Heart right ventricle (tissue), 16 donors: ENCODE results near the gene E2F7. TPM values are rescaled to one million over a fixed set of nuclear protein-coding genes. Genes with fewer than 3 reads are reported as not detected.

Experiments
- ATAC-seq, 8 donors: fragments of 200-7000 bp; cut with Tn5 transposase; one replicate each; pipeline ENCODE4 v1.9.1; 2020; ENCODE audit warnings: mild to moderate bottlenecking in 8 of 8, moderate library complexity in 8 of 8, moderate number of reproducible peaks in 1 of 8
- DNase-seq, 2 donors: peaks; one replicate each; pipeline ENCODE4 v3.0.0-alpha.2; 2020
- H3K27ac ChIP-seq, 10 donors: fragments of 200-600 bp; sonication (generic) in 2 of 10; one replicate each; pipeline versions ENCODE4 v1.5.0 to v1.8.0; 2020 to 2022; ENCODE audit warnings: mild to moderate bottlenecking in 3 of 10
- H3K27me3 ChIP-seq, 7 donors: fragments of 200-600 bp; one replicate each; pipeline ENCODE4 v1.8.0; 2021 to 2022; ENCODE audit warnings: mild to moderate bottlenecking in 2 of 7
- H3K36me3 ChIP-seq, 9 donors: fragments of 200-600 bp; sonication (generic) in 1 of 9; one replicate each; pipeline versions ENCODE4 v1.5.0 to v1.8.0; 2020 to 2022; ENCODE audit warnings: mild to moderate bottlenecking in 2 of 9
- H3K4me1 ChIP-seq, 9 donors: fragments of 200-600 bp; sonication (generic) in 1 of 9; one replicate each; pipeline versions ENCODE4 v1.5.0 to v1.8.0; 2020 to 2022; ENCODE audit warnings: mild to moderate bottlenecking in 4 of 9
- H3K4me3 ChIP-seq, 10 donors: fragments of 200-600 bp; sonication (generic) in 2 of 10; one replicate each; pipeline versions ENCODE4 v1.5.0 to v1.8.0; 2020 to 2022; ENCODE audit warnings: mild to moderate bottlenecking in 7 of 10, moderate library complexity in 2 of 10
- H3K9me3 ChIP-seq, 11 donors: fragments of 200-600 bp in 10 of 11; sonication (generic) in 2 of 11; one replicate each; pipeline versions ENCODE4 v1.5.0 to v1.8.0; 2013 to 2022; ENCODE audit warnings: mild to moderate bottlenecking in 2 of 11, control low read depth in 1 of 11, moderate library complexity in 1 of 11
- WGBS, 2 donors: extraction: QIAGEN DNeasy Blood & Tissue Kit; methylation state at CpG; one replicate each; pipeline ENCODE4 v1.1.7; 2013; ENCODE audit warnings: inconsistent platforms in 1 of 2; 5-methylcytosine and 5-hydroxymethylcytosine counted together
- intact Hi-C, 10 donors: fragments of 100-400 bp; cut with DNase I; formaldehyde crosslinking; loops; one replicate each; pipeline versions ENCODE4 v1.11.1 to v1.14.2; 2022
- polyA plus RNA-seq, 2 donors: library from polyadenylated mRNA; stranded (reverse); fragments of 200-250 nt; gene quantifications; one replicate each; pipeline ENCODE4 v1.2.3, GENCODE V29; 2013
- total RNA-seq, 10 donors: library from RNA; stranded (reverse); fragmentation: NEBNext Ultra II Directional in 3 of 10; extraction: Animal tissue kit (Norgen Biotek cat#: 25700) in 3 of 10; gene quantifications; one replicate each; pipeline versions ENCODE4 v1.2.1 to v1.2.4, GENCODE V29; 2021 to 2023
- TF ChIP-seq, protein P1 (sequence below), 9 donors: fragments of 200-600 bp; sonication (generic) in 2 of 9; IDR thresholded peaks; one replicate each; pipeline versions ENCODE4 v1.5.0 to v1.8.0; 2021 to 2022; ENCODE audit warnings: antibody characterized with exemption in 9 of 9, mild to moderate bottlenecking in 5 of 9, moderate library complexity in 1 of 9
- donor health status: Arrhythmogenic right ventricular cardiomyopathy.
- donor health status: ischemic (EF 13 %, LVEDD 7.1; RV severe dilation, severe dysfunction).
- donor health status: healthy with polysubstance abuse.
- donor health status: DM: no; HTN: yes; CAD: no.
- donor health status: DM: no; HTN: no; CAD: no.
- donor health status: ischemic (EF 25% LVEDD 6.9; RV normal size, moderate dysfunction).
- donor health status: ischemic (EF 25% LVEDD 5.7; RV mildly dilated, moderate dysfunction).
- donor health status: healthy.
- donor health status: DM: yes; HTN: yes; CAD: no.
- donor health status: Ischemic cardiomyopathy.
- donor health status: ischemic (EF 35%, LVEDD 5.7; RV mildly dilated, moderate dysfunction).
- donor health status: nonischemic (EF 11% LVEDD 7.7; RV severe dilation, severe dysfunction).
- donor health status: DM: yes; HTN: yes; CAD: no.
- donor health status: PGD.
- donor health status: ischemic (EF 29% LVEDD 5.4; RV normal size, mild dysfunction).
- donor health status: nonischemic (EF 23%, LVEDD 6.1; RV moderate dilation, normal function).

E2F7 gene
- total and polyA plus RNA-seq, 12 donors = 0.04 to 1.5 (median 0.28) TPM; not detected in 1

GRCh38 chr12:77049767-77050353 is 15.5 kb downstream of the E2F7 start:
- Histone ChIP-seq H3K9me3 (no peaks in the 10 kb centered on the region), H3K27ac (no peak overlapping the region), H3K4me1 (no peaks in the 10 kb centered on the region), H3K36me3 (peaks cover 0 to 27% (median 0%) of the 10 kb centered on the region in 9 donors), H3K27me3 (no peaks in the 10 kb centered on the region), H3K4me3 (no peak overlapping the region)
- WGBS, 2 donors = 26 to 28% methylated on average over 4 of the region's 4 CpGs
- TF ChIP-seq, protein P1, sequence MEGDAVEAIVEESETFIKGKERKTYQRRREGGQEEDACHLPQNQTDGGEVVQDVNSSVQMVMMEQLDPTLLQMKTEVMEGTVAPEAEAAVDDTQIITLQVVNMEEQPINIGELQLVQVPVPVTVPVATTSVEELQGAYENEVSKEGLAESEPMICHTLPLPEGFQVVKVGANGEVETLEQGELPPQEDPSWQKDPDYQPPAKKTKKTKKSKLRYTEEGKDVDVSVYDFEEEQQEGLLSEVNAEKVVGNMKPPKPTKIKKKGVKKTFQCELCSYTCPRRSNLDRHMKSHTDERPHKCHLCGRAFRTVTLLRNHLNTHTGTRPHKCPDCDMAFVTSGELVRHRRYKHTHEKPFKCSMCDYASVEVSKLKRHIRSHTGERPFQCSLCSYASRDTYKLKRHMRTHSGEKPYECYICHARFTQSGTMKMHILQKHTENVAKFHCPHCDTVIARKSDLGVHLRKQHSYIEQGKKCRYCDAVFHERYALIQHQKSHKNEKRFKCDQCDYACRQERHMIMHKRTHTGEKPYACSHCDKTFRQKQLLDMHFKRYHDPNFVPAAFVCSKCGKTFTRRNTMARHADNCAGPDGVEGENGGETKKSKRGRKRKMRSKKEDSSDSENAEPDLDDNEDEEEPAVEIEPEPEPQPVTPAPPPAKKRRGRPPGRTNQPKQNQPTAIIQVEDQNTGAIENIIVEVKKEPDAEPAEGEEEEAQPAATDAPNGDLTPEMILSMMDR (IDR thresholded peaks at IDR 0.05) = peak; percentile 41 to 83 (median 73)
- peak in 5 of 8 donors; percentile 55 to 78 (median 67) for ATAC-seq
- peak in 1 of 2 donors; percentile 23 for DNase-seq
- intact Hi-C loops = loop anchor here in 7 of 10 donors (2.0 to 10.0 kb wide), 3 partner anchors 635 to 637 kb away; no protein-coding TSS in a partner anchor

GRCh38 chr12:77047341-77048109 is 17.8 kb downstream of the E2F7 start:
- no peaks in the 10 kb centered on the region for H3K27me3 ChIP-seq
- no peak overlapping the region for H3K27ac ChIP-seq
- H3K4me1 ChIP-seq = no peaks in the 10 kb centered on the region
- TF ChIP-seq, protein P1 (IDR thresholded peaks at IDR 0.05) = no peak
- ATAC-seq (no peak), DNase-seq (no peak)
- intact Hi-C loops = loop anchor here in 3 of 10 donors (5.0 to 10.0 kb wide), 2 partner anchors 637 to 640 kb away; no protein-coding TSS in a partner anchor
- H3K36me3 ChIP-seq = peaks cover 0 to 41% (median 0%) of the 10 kb centered on the region in 9 donors
- no peaks in the 10 kb centered on the region for H3K9me3 ChIP-seq
- 93 to 96% methylated on average over 6 of the region's 6 CpGs for WGBS, 2 donors
- H3K4me3 ChIP-seq = no peak overlapping the region

DNA sequence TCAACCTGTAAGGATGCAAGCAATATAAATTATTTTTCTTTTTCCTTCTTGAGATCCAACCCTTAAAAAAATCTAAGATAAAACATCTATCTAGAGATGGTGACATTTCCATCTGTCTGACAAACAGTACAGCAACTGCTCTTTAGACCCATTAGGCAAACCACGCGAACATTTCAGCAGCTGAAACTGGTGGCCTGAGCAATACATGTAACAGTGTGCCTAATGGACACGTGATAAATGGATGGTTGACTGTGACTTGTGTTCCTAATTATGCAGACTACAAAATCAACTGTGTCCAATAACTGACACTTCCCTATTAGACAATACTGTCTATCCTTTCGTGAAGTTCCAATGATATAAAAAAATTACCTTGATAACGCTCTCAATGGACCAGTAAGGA is 18.9 kb downstream of the E2F7 start:
- 97 to 98% methylated on average over 5 of the region's 5 CpGs for WGBS, 2 donors

DNA sequence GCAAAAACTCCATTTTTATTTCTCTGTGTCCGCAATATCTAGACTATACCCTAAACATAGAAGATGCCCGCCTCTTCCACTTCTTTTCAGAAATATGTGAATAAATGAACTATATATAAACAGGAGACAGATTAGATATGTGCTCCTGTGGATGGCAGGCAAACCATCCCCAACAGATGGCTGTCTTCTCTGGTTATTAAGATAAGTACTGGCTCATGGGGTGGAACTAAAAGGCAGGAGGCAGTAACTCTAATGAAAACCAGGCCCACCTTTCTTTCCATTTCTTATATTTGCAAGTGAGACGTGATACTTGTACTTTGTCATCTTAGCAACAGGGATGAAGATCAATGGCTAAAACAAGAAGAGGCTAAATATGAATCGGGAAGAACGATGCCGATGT is 20.2 kb downstream of the E2F7 start:
- Histone ChIP-seq H3K36me3 (peaks cover 0 to 48% (median 0%) of the 10 kb centered on the region in 9 donors), H3K27me3 (no peaks in the 10 kb centered on the region), H3K4me1 (no peaks in the 10 kb centered on the region), H3K9me3 (no peaks in the 10 kb centered on the region), H3K27ac (no peak overlapping the region), H3K4me3 (no peak overlapping the region)
- TF ChIP-seq, protein P1 (IDR thresholded peaks at IDR 0.05) = no peak
- DNase-seq = no peak
- intact Hi-C loops = loop anchor here in 3 of 10 donors (5.0 to 10.0 kb wide), 2 partner anchors 640 to 642 kb away; no protein-coding TSS in a partner anchor
- ATAC-seq = no peak
- WGBS, 2 donors = 79 to 86% methylated on average over 6 of the region's 6 CpGs

More for the DNA sequence above, 18.9 kb downstream of the E2F7 start:
- H3K36me3 ChIP-seq = peaks cover 0 to 46% (median 0%) of the 10 kb centered on the region in 9 donors
- no peak for DNase-seq
- no peaks in the 10 kb centered on the region for H3K9me3 ChIP-seq
- H3K27me3 ChIP-seq = no peaks in the 10 kb centered on the region
- intact Hi-C loops = loop anchor here in 3 of 10 donors (5.0 to 10.0 kb wide), 2 partner anchors 638 to 641 kb away; no protein-coding TSS in a partner anchor
- H3K4me3 ChIP-seq = no peak overlapping the region
- TF ChIP-seq, protein P1 (IDR thresholded peaks at IDR 0.05) = no peak
- H3K4me1 ChIP-seq = no peaks in the 10 kb centered on the region
- H3K27ac ChIP-seq = no peak overlapping the region
- ATAC-seq = no peak
